HG03280 (cell line): ENCODE data around the gene NEIL3.

Source experiments
- ATAC-seq: cut with Tn5 transposase; IDR thresholded peaks from one replicate; pipeline ENCODE4 v1.9.1; 2021; ENCODE audit warnings: mild to moderate bottlenecking, moderate library complexity; ENCODE audit not compliant: unreplicated experiment

Gene NEIL3, protein sequence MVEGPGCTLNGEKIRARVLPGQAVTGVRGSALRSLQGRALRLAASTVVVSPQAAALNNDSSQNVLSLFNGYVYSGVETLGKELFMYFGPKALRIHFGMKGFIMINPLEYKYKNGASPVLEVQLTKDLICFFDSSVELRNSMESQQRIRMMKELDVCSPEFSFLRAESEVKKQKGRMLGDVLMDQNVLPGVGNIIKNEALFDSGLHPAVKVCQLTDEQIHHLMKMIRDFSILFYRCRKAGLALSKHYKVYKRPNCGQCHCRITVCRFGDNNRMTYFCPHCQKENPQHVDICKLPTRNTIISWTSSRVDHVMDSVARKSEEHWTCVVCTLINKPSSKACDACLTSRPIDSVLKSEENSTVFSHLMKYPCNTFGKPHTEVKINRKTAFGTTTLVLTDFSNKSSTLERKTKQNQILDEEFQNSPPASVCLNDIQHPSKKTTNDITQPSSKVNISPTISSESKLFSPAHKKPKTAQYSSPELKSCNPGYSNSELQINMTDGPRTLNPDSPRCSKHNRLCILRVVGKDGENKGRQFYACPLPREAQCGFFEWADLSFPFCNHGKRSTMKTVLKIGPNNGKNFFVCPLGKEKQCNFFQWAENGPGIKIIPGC

DNA sequence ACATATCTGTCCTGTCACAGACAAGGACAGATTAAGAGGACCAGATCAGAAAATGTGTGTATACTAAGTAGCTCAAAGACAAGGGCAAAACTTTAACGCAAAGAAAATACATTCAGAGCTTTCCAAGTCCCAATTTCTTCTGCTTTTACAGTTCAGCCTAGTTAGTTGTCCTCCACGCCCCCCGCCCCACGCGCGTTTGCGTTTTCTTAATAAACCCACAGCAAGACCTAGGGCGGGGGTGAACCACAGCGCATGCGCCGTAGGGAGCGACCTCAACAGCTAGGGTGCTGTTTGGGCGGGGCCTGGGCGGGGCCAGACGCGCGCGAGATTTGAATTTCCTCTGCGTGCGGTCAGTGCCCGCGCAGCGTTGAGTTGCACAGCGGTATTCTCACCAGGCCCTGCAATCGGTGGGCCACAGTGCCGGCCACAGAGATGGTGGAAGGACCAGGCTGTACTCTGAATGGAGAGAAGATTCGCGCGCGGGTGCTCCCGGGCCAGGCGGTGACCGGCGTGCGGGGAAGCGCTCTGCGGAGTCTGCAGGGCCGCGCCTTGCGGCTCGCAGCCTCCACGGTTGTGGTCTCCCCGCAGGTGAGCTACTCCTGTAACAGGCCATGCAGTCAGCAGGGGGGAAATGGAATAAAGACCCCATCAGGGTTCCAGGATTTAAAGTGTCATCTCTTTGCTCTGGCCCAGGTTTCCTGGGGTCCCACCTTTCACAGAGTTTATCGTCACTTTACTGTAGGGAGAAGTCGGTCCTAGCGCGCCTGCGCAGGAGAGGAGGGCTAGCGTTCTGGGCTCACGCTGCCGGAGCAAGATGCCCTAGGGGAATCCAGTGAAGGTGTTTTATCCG lies at the start of gene NEIL3:
Gene NEIL3, plus strand, starts transcription at position 353 of the 850 bp plus-strand sequence. Its CDS starts 80 bp downstream, at position 433.
- ATAC-seq = peak; percentile 90

DNA sequence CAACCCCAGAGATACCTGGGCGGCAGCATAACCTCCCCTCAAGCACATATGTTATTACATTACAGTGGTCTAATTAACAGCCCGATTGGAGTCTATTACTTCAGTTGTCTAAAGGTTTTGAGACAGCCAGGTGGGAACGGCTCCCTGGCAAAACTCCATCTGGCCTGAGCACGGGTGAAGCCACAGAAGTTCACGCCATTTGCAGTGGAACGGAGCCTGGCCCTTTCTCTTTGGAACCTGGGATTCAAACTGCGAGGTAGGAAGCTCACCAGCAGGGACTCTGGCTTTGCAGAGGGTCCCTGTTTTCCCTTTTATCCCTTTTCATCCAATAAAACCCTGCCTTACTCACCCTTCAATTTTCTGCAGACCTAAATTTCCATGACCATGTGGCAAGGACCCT lies 45.9 kb upstream of the NEIL3 start:
- no peak for ATAC-seq

DNA sequence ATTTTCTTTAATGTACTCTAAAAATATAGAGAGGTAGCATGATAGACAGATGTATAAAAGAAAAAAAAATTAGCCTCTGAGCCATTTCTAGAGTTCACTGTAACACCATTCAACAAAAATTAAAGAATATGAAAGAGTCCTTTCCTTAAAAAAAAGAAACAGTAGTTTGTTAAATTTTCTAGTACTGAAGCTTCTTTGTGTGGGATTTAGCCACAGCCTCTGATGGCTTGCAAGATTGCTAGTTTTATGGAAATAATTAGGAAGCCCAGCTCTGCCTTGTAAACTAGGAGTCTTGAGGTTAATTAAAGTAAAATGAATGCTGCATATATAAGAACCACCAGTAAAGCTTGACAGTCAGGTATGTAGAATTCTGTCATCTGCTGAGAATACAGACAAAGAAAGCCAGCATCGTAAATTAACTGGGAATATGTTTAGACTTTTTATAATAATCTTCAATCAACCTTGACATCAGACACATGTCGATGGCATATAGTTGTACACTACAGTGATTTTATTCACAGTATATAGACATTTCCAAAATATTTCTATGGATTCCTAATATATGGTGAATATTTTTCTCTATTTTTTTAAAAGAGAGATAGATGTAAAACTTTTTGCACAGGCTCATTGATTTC lies 44.8 kb upstream of the NEIL3 start:
- no peak for ATAC-seq

DNA sequence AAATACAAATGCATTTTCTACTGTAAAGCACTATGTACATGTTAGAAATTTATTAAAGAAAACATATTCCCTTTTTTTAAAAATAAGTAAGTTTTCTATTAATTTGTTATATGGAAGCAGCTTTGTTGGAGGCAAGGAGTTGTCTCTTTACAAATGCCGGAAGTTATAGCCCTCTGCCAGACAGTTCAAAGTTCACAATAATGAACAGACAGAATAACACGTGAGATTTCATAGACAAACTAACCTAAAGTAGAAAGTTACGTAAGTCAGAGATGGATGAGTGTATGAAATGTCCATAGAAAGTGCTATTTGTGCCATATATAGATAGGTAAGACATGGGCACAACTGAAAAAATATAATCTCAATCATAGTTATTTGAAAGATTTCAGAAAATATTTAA lies 43.9 kb upstream of the NEIL3 start:
- no peak for ATAC-seq

DNA sequence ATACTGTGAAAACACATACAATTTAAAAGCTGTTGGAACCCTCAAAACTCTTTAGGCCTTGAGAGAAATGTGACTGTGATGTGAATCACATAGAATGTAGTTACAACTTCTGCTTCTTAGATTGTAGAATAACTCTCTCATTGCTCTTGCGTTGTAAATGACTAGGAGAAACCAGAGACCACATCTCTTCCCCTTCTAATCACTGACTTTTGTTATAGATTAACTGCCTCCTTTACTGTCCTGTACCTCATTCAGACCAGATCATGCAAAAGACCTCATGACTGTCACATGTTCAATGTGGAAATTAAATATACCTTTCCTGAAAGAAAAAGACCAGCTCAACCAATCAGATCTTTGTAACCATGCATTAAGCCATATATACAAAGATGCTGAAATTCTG lies 43.2 kb upstream of the NEIL3 start:
- ATAC-seq = no peak

DNA sequence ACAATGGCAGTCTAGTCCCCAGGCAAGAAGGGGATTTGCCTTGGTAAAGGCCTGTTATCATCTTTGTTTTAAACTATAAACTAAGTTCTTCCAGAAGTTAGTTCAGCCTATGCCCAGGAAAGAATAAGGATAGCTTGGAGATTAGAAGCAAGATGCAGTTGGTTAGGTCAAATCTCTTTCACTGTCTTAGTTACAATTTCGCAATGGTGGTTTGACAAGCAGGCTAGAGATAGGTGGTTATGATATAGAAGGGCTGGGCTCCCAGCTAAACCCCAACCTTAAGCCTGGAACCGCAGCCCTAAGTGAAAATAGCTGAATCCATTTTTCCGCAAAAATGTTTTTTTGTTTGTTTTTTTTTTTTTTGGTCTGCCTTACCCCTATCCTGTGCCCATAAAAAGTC lies 41.8 kb upstream of the NEIL3 start:
- no peak for ATAC-seq

DNA sequence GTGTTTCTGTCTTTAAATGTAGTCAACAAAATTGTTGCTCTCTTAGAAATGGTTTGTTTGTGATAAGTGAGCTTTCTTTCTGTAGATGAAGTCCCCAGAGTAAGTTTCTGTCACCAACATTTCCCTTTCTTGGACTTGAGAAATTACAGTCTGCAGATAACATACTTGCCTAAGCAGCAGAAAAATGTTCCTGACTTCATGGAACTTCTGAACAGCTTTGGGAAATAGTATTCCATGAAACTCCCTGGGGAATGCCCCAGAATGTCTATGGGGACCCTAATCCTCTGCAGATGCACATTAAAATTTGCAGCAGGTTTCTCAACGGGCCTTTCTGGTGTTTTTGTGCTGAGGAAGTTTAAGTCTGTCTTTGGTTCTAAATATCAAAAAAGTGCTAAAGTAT lies 38.6 kb upstream of the NEIL3 start:
- no peak for ATAC-seq

DNA sequence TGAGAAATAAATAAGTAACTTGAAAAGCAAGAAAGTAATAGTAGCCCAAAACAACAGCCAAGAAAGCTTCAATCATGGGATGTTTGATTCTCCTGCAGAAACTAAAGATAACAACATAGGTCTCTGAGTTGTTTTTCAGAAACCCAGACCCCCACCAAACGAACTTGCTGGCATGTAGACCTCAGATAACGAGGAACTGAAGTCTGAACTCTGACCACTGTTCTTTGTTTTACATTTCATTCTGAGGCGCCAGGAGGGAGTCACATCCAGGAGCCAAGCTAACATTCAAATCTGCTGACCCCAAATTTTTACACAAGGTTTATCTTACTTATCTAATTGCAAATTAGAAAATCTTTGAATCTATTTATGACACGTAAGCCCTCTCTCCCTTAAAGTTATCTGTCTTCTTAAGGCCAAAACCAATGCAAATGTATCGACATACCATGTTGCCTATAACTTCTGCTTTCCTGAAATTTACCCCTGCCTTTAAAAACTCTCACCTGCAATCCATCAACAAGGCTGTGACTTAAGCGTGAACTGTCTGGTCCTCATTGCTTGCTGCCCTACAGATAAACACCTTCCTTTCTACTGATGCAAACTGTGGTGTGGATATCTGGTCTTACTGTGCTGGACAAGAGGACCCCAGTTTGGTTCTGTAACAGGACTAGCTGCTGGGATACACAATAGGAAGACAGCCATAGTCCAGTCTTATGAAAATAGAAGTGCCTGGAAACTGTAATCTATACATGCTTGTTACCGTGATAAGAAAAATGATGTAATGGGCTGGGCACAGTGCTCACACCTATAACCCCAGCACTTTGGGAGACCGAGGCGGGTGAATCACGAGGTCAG lies 37.5 kb upstream of the NEIL3 start:
- ATAC-seq = no peak

DNA sequence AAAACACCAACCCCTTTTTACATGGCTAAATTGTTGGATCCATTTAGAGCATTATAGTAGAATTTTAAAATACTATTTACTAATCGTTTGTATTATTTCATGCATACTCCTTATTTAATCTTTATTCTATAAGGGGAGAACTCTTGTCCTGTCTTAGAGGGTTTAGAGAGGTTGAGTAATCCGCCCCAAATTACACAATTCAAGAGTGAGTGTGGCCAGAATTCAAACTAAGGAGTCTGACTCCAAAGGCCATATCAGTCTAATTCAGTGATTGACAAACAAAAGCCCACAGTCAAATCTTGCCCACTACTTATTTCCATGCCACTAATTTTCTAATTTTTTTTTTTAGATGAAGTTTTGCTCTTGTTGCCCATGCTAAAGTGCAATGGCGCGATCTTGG lies 33.7 kb upstream of the NEIL3 start:
- ATAC-seq = no peak

DNA sequence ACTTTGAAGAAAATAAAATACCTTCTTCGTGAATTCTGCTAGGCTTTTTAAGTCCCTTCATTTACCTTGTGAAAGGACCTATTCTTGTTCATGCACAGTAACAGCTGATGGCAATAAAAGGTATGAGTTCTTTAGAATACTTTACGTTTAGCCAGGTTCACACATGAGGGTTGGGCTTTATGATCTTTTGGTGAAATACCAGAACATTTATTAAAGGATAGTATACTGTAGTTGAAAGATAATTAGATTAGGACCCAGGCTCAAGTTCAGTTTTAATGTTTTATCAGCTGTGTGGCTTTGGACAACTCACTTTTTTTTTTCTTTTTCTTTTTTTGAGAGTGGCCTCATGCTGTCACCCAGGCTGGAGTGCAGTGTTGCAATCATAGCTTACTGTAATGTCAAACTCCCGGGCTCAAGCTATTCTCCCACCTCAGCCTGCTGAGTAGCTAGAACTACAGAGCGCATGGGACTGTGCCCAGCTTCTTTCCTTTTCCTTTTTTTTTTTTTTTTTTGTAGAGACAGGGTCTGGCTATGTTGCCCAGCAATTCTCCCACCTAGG lies 28.2 kb upstream of the NEIL3 start:
- no peak for ATAC-seq

DNA sequence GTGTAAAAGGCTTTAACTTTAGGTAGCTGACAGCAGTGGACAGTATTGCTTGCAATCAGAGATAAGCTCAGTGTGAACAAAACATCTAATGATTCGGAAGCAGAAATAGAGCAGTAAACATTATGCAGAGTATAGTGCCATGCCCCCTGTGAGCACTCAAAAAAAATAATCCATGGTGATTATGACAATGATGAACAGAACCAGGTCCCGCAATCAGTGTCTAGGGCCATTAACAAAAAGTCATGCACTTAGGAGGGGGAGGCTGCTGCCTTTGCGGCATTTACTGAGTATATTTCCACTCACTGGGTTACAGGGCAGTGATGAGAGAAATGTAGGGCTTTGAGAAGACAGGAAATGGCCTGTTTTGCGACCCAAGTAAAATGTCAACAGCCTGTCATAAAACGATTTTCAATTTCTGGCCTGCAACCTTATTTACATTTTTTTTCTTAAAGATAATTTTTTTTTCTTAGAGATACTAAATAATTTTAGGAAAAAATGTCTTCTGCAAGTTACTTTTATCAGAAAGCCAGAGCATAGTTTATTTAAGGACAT lies 27.3 kb upstream of the NEIL3 start:
- no peak for ATAC-seq

DNA sequence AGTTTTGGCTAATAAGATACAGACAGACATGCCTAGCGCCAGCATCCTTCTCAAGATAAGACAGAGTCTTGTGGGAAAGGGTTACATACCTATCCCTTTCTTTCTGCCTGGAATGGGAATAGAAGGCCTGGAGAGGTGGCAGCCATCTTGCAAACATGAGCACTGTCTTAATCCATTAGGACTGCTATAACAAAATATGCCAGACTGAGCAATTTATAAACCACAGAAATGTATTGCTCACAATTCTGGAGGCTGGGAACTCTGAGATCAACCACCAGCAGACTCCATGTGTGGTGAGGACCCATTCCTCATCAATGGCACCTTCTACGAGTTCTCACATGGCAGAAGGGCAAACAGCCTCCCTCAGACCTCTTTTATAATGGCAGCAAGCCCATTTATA lies 26.5 kb upstream of the NEIL3 start:
- ATAC-seq = no peak

DNA sequence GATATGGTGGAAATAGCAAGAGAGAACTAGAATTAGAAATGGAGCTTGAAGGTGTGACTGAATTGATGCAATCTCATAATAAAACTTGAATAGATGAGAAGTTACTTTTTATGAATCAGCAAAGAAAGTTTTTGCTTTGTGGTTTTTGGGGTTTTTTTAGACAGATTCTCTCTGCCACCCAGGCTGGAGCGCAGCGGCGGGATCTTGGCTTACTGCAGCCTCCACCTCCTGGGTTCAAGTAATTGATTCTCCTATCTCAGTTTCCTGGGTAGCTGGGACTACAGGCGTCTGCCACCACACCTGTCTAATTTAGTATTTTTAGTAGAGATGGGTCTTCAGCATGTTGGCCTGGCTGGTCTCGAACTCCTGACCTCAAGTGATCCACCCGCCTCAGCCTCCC lies 23.7 kb upstream of the NEIL3 start:
- no peak for ATAC-seq

DNA sequence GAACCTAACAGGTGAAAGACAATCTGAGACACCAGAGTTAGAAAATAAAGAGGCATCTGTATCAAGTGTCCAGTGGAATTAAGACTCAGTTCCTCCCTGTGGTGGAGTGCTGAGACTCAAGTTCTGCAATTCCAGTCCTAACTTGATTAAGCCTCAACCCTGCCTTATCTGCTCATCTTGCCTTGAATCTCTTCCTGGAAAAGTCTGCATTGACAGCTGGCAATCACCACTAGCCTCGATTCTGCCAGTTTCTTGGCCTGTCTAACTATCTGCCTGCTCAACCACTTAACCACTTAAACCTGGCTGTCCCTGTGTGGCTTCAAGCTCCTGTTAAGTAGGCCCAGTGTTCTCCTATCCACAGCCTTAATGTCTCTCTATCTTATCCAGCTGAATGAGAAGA lies 22.4 kb upstream of the NEIL3 start:
- ATAC-seq = no peak

DNA sequence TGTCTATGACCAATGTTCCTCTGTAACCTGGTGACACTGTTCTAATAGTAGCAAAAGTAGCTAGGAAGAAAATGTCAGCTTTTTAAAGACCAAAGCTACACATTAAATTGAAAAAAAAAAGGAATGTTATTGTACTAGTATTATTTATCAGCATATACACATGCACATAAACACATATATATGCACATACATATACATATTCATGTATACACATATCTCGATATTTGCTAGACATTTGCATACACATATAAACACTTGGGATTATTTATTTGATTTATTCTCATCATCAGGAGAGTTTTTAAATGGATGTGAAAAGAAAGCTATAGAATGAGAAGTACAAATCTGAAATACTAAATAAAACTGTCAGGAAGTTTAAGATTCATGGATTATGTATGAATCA lies 21.3 kb upstream of the NEIL3 start:
- ATAC-seq = no peak

DNA sequence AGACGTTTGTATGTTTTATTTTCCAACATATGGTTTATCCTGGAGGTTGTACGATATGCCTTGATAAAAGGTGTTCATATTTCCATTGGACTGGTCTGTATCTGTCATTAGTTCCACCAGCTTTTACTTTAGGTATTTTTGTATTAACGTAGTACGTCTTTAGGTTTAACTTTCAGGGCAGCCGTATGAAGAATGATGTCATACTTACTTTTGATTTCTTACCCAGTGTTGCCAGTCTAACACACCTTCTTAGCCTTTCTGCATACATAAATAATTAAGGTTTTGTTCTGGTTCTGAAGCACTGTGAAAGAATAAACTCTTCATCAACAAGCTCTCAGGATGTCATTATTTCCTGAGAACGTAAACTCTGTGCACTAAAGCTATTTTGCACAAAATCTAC lies 18.9 kb upstream of the NEIL3 start:
- ATAC-seq = no peak

DNA sequence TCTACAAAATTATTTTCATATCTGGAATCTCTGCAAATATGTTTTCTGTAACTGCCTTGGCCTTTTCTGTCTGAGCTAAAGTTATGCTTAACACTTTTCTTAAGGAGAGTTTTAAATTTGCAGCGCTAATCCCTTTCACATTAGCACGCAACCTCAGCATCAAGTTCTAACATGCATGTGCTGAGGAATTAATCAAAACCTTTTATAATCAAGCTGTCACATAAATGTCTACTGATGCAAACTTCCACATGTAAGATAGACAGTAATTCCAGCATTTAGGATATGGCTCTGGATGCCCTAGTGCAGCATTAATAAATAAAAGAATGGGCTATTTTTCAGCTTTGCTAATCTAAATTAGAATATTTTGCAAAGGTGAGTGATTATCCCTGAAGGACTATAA lies 17.5 kb upstream of the NEIL3 start:
- ATAC-seq = no peak

DNA sequence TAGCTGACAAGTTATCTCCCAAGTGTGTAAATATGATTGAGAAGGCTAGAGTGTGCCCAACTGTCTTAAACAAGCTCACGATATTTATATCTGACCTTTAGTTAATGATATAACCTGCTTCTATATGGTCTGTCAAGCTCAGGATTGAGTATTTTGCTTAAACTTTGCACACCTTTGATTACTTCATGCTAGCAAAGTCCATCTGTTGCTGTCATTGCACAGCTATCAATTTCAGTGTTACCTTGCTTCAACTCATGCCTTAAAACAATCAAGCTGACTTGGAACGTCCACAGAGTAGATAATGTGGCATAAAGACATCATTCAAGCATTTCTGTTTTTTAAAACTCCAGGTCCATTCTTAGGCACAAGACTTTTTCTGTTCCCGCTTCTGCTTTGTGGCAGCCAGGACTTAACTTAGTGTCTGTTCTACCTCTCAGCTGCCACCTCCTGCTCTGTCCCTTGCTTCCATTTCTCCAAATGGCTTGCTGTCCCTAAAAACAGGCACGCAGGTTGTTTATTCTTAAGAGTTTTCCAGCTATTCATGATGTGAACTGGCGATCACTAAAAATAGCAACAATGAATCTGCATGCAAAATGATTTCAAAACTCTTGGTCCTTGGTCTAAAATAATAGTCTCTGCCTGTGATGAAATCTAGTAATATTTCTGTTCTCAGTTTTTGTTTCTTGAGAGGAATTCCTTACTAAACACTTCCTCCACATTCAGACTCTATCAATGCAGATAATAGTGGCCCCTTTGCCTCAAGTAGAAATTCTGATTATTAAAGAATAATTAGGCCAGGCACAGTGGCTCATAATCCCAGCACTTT lies 16.3 kb upstream of the NEIL3 start:
- no peak for ATAC-seq
